C4-2B (cell line): Measurements from ENCODE around the gene ASXL1.

Experiments
- ZFX ChIP-seq: fragments of 450-650 bp; IDR thresholded peaks from 2 replicates; pipeline ENCODE4 v1.6.1; 2017
- TF ChIP-seq, protein P1 (sequence below): fragments of 450-650 bp; conservative IDR thresholded peaks from 2 replicates; pipeline ENCODE4 v1.5.1; 2017; ENCODE audit warnings: mild to moderate bottlenecking

GRCh38 chr20:32397567-32398084, 39.5 kb downstream of the ASXL1 start:
- TF ChIP-seq, protein P1, sequence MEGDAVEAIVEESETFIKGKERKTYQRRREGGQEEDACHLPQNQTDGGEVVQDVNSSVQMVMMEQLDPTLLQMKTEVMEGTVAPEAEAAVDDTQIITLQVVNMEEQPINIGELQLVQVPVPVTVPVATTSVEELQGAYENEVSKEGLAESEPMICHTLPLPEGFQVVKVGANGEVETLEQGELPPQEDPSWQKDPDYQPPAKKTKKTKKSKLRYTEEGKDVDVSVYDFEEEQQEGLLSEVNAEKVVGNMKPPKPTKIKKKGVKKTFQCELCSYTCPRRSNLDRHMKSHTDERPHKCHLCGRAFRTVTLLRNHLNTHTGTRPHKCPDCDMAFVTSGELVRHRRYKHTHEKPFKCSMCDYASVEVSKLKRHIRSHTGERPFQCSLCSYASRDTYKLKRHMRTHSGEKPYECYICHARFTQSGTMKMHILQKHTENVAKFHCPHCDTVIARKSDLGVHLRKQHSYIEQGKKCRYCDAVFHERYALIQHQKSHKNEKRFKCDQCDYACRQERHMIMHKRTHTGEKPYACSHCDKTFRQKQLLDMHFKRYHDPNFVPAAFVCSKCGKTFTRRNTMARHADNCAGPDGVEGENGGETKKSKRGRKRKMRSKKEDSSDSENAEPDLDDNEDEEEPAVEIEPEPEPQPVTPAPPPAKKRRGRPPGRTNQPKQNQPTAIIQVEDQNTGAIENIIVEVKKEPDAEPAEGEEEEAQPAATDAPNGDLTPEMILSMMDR = no peak
- TF ChIP-seq ZFX = no peak
